Endodermal cell (in vitro differentiated cells): ENCODE data around the gene ZIC2. TPM values are rescaled to one million over a fixed set of nuclear protein-coding genes. Genes with fewer than 3 reads are reported as not detected.

Experiments used
- DNase-seq: peaks from one replicate; pipeline ENCODE4 v3.0.0-alpha.2; 2017
- H3K27ac ChIP-seq: 2 replicates; pipeline ENCODE4 v1.5.1; 2013; ENCODE audit warnings: mild to moderate bottlenecking, low read depth, low read length, moderate library complexity
- H3K27me3 ChIP-seq: 2 replicates; pipeline ENCODE4 v1.6.1; 2013; ENCODE audit warnings: mild to moderate bottlenecking, low read length, moderate library complexity; ENCODE audit not compliant: insufficient read depth, control insufficient read depth, poor library complexity, severe bottlenecking
- H3K36me3 ChIP-seq: 2 replicates; pipeline ENCODE4 v1.7.0; 2013; ENCODE audit warnings: mild to moderate bottlenecking, low read length, moderate library complexity; ENCODE audit not compliant: control insufficient read depth, insufficient read depth
- H3K4me1 ChIP-seq: one replicate; pipeline ENCODE4 v1.7.0; 2013; ENCODE audit warnings: low read length; ENCODE audit not compliant: control insufficient read depth, insufficient read depth
- H3K4me3 ChIP-seq: 2 replicates; pipeline ENCODE4 v1.5.1; 2013; ENCODE audit warnings: mild to moderate bottlenecking, low read length, moderate library complexity
- H3K9ac ChIP-seq: 2 replicates; pipeline ENCODE4 v1.6.1; 2013; ENCODE audit warnings: mild to moderate bottlenecking, low read length, moderate library complexity; ENCODE audit not compliant: poor library complexity, severe bottlenecking; ENCODE audit errors: extremely low read depth
- H3K9me3 ChIP-seq: 2 replicates; pipeline ENCODE4 v1.6.1; 2013; ENCODE audit warnings: mild to moderate bottlenecking, low read length, moderate library complexity; ENCODE audit not compliant: control insufficient read depth
- H3K27ac Mint-ChIP-seq: 2 replicates; pipeline ENCODE4 v1.8.0; 2020; ENCODE audit warnings: mixed read lengths
- H3K27me3 Mint-ChIP-seq: 2 replicates; pipeline ENCODE4 v1.8.0; 2021; ENCODE audit warnings: mild to moderate bottlenecking, mixed read lengths; ENCODE audit not compliant: insufficient read depth
- H3K36me3 Mint-ChIP-seq: 2 replicates; pipeline ENCODE4 v1.8.0; 2020; ENCODE audit warnings: low read depth, mixed read lengths
- H3K4me1 Mint-ChIP-seq: 2 replicates; pipeline ENCODE4 v1.8.0; 2020; ENCODE audit warnings: mixed read lengths
- H3K4me3 Mint-ChIP-seq: 2 replicates; pipeline ENCODE4 v1.8.0; 2020; ENCODE audit warnings: mild to moderate bottlenecking, moderate library complexity, mixed read lengths
- H3K9me3 Mint-ChIP-seq: 2 replicates; pipeline ENCODE4 v1.8.0; 2020; ENCODE audit warnings: mild to moderate bottlenecking, mixed read lengths
- CTCF ChIP-seq: fragments of 200-600 bp; sonication (generic); conservative IDR thresholded peaks from 2 replicates; pipeline ENCODE4 v1.5.0; 2021; ENCODE audit warnings: antibody characterized with exemption, mild to moderate bottlenecking
- WGBS, 2 experiments: methylation state at CpG; one replicate each; pipeline versions ENCODE4 v1.1.5 to v1.1.7; 2013; ENCODE audit warnings: missing lambda C conversion rate in 2 of 2, mixed read lengths in 1 of 2; ENCODE audit not compliant: insufficient coverage in 1 of 2, insufficient read length in 1 of 2; 5-methylcytosine and 5-hydroxymethylcytosine counted together
- total RNA-seq, 2 donors: library from RNA; stranded (reverse); fragmentation: NEBNext Ultra II Directional in 1 of 2; extraction: Animal tissue kit (Norgen Biotek cat#: 25700) in 1 of 2; gene quantifications; 2 replicates in 1 of 2; 3 replicates in 1 of 2; pipeline ENCODE4 v1.2.1, GENCODE V29; 2021

The ZIC2 gene
- total RNA-seq, 2 donors from 2014 or later, result 182 to 301 TPM

DNA sequence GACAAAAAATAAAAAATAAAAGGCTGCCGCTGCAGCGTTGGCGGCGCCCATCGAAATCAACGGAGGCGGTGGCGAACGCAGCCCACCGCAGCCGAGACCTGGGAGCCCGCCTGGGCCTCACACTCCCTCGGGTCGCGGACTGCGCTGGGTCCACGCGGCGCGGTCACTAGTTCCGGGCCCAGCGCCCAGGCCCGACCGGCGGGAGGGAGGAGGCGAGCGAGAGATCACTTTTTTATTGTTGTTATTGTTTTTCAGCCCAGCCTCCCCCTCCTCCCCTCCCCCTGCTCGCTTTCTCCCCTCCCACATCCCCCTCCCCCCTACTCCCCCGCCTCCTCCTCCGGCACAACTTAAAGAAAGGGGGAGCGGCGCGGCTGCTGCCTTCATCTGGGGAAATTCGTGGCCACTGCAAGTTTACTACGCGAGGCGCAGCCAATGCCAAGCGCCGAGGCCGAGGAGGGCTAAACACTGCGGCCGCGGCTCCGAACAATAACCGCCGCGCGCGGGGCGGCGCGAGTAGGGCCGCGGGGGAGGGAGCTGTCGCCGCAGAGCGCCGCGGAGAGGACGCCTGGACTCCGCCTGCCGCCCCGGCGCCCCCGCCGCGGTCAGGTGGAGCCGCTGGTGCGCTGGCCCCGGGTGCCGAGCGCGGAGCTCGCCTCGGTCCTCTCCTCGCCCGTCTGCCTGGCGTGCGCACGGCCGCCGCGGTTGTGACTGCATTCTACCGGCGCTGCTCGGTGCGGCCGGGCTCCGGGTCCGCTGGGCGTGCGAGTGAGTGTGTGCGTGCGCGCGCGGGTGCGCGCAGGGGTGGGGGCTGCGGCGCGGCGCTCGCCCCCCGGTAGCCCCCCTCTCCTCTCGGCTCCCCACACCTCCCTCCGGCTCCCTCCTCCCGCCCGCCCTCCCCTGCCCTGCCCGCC lies 505 bp upstream of the ZIC2 start:
- Mint-ChIP-seq H3K4me3 (peak overlapping the region; percentile 94), H3K27me3 (peaks cover 27% of the 10 kb centered on the region), H3K4me1 (peaks cover 23% of the 10 kb centered on the region), H3K9me3 (no peaks in the 10 kb centered on the region), H3K27ac (peak overlapping the region; percentile 77), H3K36me3 (peaks cover 31% of the 10 kb centered on the region)
- H3K27ac ChIP-seq, result peak overlapping the region; percentile 98
- DNase-seq, result peak; percentile 95
- peaks cover 22% of the 10 kb centered on the region for H3K27me3 ChIP-seq
- no peaks in the 10 kb centered on the region for H3K9me3 ChIP-seq
- peaks cover 5% of the 10 kb centered on the region for H3K4me1 ChIP-seq
- WGBS, 2 experiments, result 0% methylated on average over 51 to 86 of the region's 110 CpGs
- peak overlapping the region; percentile 64 for H3K9ac ChIP-seq
- H3K4me3 ChIP-seq, result peak overlapping the region; percentile 74
- TF ChIP-seq CTCF, result no peak
- peaks cover 36% of the 10 kb centered on the region for H3K36me3 ChIP-seq

DNA sequence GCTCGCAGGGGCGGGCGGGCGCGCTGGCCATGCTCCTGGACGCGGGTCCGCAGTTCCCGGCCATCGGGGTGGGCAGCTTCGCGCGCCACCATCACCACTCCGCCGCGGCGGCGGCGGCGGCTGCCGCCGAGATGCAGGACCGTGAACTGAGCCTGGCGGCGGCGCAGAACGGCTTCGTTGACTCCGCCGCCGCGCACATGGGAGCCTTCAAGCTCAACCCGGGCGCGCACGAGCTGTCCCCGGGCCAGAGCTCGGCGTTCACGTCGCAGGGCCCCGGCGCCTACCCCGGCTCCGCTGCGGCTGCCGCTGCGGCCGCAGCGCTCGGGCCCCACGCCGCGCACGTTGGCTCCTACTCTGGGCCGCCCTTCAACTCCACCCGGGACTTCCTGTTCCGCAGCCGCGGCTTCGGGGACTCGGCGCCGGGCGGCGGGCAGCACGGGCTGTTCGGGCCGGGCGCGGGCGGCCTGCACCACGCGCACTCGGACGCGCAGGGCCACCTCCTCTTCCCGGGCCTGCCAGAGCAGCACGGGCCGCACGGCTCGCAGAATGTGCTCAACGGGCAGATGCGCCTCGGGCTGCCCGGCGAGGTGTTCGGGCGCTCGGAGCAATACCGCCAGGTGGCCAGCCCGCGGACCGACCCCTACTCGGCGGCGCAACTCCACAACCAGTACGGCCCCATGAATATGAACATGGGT lies 599 bp downstream of the ZIC2 start:
- Histone ChIP-seq H3K27me3 (peaks cover 11% of the 10 kb centered on the region), H3K9ac (peak overlapping the region; percentile 98), H3K4me3 (peak overlapping the region; percentile 92), H3K36me3 (peaks cover 47% of the 10 kb centered on the region), H3K4me1 (peaks cover 5% of the 10 kb centered on the region), H3K27ac (peak overlapping the region; percentile 91), H3K9me3 (no peaks in the 10 kb centered on the region)
- TF ChIP-seq CTCF, result peak; percentile 29
- Mint-ChIP-seq H3K27me3 (peaks cover 16% of the 10 kb centered on the region), H3K9me3 (no peaks in the 10 kb centered on the region), H3K4me3 (peak overlapping the region; percentile 94), H3K4me1 (peaks cover 27% of the 10 kb centered on the region), H3K36me3 (peaks cover 37% of the 10 kb centered on the region), H3K27ac (peak overlapping the region; percentile 94)
- WGBS, 2 experiments, result 0% methylated on average over 24 to 98 of the region's 98 CpGs
- no peak for DNase-seq

DNA sequence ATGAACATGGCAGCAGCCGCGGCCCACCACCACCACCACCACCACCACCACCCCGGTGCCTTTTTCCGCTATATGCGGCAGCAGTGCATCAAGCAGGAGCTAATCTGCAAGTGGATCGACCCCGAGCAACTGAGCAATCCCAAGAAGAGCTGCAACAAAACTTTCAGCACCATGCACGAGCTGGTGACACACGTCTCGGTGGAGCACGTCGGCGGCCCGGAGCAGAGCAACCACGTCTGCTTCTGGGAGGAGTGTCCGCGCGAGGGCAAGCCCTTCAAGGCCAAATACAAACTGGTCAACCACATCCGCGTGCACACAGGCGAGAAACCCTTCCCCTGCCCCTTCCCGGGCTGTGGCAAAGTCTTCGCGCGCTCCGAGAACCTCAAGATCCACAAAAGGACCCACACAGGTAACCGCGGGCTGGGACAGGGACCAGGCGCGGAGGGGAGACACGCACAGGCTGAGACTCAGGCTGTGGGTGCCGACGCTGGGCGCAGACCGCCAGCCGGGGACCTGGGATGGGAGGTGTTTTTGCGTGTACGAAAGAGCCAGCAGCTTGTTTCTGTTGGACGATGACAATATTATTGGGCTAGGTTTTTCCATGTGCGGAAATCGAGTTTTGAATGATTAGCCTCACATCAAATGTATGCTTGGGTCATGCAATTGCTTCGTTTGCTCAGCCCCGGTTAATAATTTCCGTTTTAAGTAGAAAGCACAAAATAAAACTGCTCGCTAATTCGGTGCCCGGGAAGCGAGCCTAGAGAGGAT lies 1.3 kb downstream of the ZIC2 start:
- Mint-ChIP-seq H3K27ac (peak overlapping the region; percentile 94), H3K9me3 (no peaks in the 10 kb centered on the region), H3K4me1 (peaks cover 28% of the 10 kb centered on the region), H3K4me3 (peak overlapping the region; percentile 94), H3K27me3 (peaks cover 9% of the 10 kb centered on the region), H3K36me3 (peaks cover 37% of the 10 kb centered on the region)
- no peaks in the 10 kb centered on the region for H3K9me3 ChIP-seq
- H3K4me1 ChIP-seq, result peaks cover 3% of the 10 kb centered on the region
- H3K9ac ChIP-seq, result peak overlapping the region; percentile 98
- H3K36me3 ChIP-seq, result peaks cover 48% of the 10 kb centered on the region
- TF ChIP-seq CTCF, result no peak
- H3K4me3 ChIP-seq, result peak overlapping the region; percentile 92
- 0% methylated on average over 29 to 48 of the region's 48 CpGs for WGBS, 2 experiments
- H3K27me3 ChIP-seq, result peaks cover 3% of the 10 kb centered on the region
- H3K27ac ChIP-seq, result peak overlapping the region; percentile 91
- no peak for DNase-seq
